Activated T-cell treated with anti-CD3 and anti-CD28 coated beads for 24 hours (primary cell): ENCODE data around the gene KRTAP5-1.

Experiments
- DNase-seq: peaks from one replicate; pipeline ENCODE4 v3.0.0-alpha.2; 2020; ENCODE audit warnings: low read depth

Gene KRTAP5-1

GRCh38 chr11:1572197-1573076, 12.6 kb downstream of the KRTAP5-1 start, which contains the start of gene DUSP8:
Gene DUSP8, minus strand, starts transcription at chr11:1572271. Its CDS starts 6,445 bp downstream, at chr11:1565826.
- peak; percentile 82 for DNase-seq

GRCh38 chr11:1571760-1572196, 13.3 kb downstream of the KRTAP5-1 start:
- no peak for DNase-seq

- no peak for DNase-seq
Measured at GRCh38 chr11:1570896-1571759, 14.0 kb downstream of the KRTAP5-1 start.

GRCh38 chr11:1570531-1570895, 14.6 kb downstream of the KRTAP5-1 start:
- DNase-seq = no peak

GRCh38 chr11:1570001-1570453, 15.1 kb downstream of the KRTAP5-1 start:
- no peak for DNase-seq

GRCh38 chr11:1569251-1569780, 15.8 kb downstream of the KRTAP5-1 start:
- DNase-seq = no peak

- no peak for DNase-seq
Measured at GRCh38 chr11:1568441-1568911, 16.6 kb downstream of the KRTAP5-1 start.

- no peak for DNase-seq
Measured at GRCh38 chr11:1567721-1568100, 17.4 kb downstream of the KRTAP5-1 start.

GRCh38 chr11:1567052-1567720, 17.9 kb downstream of the KRTAP5-1 start:
- DNase-seq = no peak

GRCh38 chr11:1566381-1567051, 18.6 kb downstream of the KRTAP5-1 start:
- no peak for DNase-seq

GRCh38 chr11:1565904-1566247, 19.2 kb downstream of the KRTAP5-1 start:
- DNase-seq = no peak

GRCh38 chr11:1565173-1565903, 19.7 kb downstream of the KRTAP5-1 start:
- DNase-seq = no peak

- DNase-seq = no peak
Measured at GRCh38 chr11:1564535-1565172, 20.4 kb downstream of the KRTAP5-1 start.

GRCh38 chr11:1563697-1564534, 21.2 kb downstream of the KRTAP5-1 start:
- DNase-seq = no peak

- DNase-seq = no peak
Measured at GRCh38 chr11:1563149-1563638, 21.9 kb downstream of the KRTAP5-1 start.

- DNase-seq = no peak
Measured at GRCh38 chr11:1562469-1563148, 22.5 kb downstream of the KRTAP5-1 start.

- DNase-seq = no peak
Measured at GRCh38 chr11:1561955-1562354, 23.1 kb downstream of the KRTAP5-1 start.

- no peak for DNase-seq
Measured at GRCh38 chr11:1561266-1561665, 23.8 kb downstream of the KRTAP5-1 start.
